HUDEP-2 (cell line): ENCODE results near the gene INMT.

Experiments used
- DNase-seq, 76 experiments: peaks; one replicate each; lab custom pipeline; 2025; ENCODE audit not compliant: unreplicated experiment in 76 of 76; lab: John Stamatoyannopoulos, UW

Gene INMT

DNA sequence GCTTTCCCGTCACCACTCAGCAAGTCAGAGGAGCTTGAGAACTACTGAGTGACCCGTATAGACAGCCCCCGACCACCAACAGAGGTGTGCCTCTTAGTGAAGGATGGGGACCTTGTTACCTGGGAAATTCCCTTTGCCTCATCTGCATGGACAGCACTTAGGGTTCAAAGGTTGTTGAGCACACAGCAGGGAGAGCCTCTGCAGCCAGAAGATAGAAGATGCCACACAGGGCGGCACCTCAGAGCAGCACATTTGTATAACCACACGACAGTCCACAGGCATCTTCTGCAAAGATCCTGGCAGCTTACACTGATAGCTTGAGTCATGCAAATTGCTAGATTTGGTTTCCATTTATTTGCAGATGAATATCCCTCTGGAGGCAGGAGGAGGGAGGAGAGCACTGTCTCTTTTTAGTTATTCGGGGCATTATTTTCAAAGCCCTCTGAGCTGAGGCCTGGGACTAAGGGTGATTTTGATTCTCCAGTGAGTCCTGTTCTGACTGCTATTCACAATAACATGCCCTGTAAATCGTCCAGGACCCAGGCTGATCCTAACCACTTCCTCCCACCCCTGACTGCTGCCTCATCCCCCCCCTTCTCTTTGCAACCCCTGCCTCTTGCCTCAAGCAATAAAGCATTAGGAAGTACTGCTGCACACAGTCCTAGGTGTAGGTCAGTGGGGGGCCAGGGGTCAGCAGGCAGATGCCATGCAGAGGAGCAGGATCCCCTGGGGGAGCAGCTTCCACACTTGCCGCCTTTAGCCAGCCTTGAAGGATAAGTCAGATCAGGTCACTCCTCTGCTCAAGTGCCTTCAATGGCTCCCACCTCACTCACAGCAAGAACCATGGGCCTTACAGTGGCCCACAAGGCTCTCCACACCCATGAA, 24.6 kb upstream of the INMT start:
- peak in 4 of 76 experiments; percentile 4 to 39 (median 19) for DNase-seq

DNA sequence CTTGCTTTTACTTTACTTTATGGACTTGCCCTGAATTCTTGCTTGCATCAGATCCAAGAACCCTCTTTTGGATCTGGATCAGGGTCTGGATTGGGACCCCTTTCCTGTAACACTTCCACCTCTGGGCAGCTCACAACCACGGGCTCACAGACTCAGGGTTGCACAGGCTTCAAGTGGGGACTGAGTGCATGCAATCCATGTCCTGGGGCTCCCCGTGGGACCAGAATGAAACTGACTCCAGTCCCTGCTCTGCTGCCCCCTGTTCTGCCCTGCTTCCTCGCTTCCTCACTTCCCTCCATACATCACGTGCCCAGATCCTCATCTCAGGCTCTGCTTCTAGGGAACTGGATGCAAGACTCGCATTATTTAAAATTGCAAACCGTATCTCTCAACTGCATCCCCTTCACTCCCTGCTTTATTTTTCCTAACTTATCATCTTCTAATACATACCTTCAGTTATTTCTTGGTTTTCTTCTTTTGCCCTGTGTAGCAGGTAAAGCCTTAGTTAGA, 23.3 kb upstream of the INMT start:
- no peak for DNase-seq

DNA sequence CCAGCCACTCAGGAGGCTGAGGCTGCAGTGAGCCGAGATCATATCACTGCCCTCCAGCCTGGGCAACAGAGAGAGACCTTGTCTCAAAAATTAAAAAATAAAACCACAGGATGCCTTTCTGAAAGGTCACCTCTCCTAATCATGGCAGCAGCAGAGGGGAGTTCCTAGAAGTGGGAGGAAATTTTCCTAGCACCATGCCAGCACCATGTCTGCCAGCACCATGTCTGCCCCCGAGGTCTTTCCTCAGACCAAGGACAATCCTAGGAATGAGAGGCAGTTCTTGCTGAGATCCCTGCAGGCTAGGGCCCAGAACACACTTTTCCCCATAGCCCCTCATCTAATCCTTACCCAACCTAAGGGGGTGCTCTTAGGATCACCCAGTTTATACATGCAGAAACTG, 22.3 kb upstream of the INMT start:
- no peak for DNase-seq

DNA sequence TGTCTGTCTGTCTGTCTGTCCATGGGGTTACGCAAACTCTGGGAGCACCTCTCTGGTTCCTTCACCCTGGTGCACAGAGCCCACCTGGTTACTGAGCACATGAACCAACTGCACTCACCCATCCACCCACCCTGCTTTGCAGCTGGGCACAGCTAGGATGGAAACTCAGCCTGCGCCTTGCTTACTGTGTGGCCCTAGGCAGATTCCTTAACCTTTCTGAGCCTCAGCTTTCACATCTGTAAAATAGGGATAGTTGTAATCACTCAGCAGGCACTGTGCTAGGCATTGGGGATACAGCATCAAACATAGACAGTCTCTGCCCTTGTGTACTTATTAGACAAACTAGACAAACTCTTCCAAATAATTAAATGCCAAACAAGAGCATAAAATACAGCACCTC, 21.8 kb upstream of the INMT start:
- no peak for DNase-seq

DNA sequence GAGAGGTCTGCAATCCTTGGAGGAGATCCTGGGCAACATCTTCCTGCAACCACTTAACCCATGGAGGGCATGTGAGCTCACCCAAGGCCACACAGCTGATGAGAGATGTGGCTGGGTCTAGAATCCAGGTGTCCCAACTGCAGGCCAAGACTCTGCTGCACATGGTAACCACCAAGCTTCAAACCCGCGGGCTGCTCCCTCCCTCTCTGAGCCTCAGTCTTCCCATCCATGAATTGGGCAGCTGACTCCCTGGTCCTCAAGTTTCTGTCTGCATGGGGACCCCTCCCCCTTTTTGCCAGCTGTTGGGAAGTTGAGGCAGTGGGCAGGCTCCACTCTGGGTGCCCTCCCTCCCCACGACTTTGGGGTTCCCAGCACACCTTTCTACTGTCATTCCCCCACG, 20.9 kb upstream of the INMT start:
- DNase-seq = no peak

DNA sequence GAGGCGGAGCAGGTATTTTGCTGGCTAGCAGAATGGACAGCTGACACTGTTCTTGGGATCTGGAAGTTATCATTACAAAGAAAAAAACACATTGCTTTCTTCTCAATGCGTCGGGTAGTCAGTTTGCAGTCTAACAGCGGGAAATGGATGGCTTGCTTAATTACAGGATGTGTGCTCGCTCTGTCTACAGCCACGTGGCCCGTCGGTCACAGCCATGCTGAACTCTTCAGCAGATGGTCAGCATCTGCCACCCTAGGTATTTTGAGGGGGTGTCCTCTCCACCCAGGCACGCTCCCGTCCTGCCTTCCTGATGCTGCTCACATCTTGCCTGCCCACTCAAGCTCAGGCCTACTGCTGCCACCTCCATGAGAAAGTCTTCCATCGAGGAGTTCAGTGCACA, 20.4 kb upstream of the INMT start:
- no peak for DNase-seq

DNA sequence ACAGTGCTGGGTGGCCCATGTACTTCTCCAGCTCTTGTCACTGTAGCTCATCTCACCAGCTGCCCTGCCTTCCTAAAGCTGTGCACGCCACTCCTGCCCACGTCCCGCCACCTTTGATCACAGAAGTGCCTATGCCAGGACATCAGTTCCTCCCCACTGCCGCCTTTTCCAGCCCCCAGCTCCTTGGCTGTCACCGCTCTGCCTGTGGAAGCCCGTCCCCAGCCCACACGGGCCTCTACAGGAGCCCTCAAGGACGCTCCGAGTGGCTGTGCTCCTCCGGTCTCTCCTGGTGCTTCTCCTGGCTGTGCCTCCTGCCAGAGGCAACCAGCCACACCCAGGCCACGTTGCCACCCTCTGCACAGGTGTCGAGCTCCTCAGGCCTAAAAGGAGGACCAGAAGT, 19.3 kb upstream of the INMT start:
- no peak for DNase-seq

DNA sequence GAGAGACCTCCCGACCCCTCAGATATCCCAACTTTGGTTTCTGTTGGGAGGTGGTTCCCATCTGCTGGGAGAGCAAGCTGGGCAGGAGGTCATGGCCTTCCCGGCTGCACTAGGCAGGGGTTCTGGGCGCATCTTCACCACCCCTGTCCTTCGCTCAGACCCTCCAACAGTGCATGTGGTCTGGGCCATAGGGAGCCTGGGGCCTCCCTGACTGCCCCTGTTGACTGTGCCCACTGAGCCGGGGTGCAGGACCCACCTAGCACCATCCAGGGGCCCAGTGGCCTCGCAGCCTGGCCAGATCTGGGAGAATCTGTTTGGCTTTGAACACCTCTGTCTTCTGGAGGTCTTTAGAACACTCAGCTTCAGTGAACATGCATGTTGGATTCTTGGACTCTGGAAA, 18.7 kb upstream of the INMT start:
- no peak for DNase-seq

DNA sequence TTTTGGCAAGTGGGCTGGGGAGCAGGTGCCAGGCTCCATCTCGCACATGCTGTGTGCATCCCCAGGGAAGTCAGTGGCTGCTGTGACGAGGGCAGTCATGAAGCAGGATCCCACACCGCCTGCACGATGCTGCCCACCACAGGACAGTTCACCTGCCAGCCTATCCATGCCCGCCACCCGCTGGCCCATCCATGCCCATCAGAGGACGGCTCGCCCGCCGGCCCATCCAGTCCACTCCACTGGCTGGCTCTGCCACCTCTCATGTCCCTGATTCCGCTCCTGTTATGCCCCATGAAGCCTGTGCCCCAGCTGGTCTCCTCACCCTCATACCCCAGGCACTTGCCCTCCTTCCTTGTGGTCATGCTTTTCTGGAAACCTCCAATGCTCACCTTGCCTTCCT, 18.2 kb upstream of the INMT start:
- no peak for DNase-seq

DNA sequence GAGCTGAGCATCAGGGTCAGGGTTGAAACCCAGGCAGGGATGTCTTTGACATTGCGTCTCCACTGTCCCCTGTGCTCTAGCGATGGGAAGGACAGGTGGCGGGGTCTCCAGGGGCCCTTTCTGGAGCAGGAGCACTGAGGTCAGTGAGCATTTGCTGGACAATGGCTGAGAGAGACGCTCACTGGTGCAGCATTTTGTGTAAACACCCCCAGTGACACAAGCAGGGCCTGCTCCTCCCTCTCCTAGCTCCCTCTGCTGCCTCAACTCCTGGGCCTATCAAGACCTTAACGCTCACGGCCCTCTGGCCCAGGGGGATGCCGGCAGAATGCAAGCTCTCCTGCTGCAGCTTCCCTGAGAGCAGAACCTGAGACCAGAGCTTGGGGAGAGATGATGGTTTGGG, 17.4 kb upstream of the INMT start:
- no peak for DNase-seq

DNA sequence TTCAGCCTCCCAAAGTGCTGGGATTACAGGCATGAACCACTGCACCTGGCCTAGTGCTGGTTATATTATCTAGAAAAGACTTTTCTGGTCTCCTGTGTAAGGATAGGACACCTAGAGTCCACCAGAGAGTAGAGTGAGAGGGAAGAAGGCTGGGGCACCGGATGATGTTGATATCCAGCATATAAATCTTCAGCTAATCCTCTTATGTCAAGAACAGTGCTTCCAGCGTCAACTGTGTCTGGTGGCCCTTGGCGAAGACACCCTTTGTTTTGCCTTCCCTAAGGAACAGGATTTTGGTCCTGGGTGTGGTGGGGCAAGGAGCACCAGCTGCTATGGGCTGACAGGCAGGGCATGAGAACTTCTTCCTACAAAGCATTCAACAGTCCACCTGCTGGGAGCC, 16.3 kb upstream of the INMT start:
- DNase-seq = no peak

DNA sequence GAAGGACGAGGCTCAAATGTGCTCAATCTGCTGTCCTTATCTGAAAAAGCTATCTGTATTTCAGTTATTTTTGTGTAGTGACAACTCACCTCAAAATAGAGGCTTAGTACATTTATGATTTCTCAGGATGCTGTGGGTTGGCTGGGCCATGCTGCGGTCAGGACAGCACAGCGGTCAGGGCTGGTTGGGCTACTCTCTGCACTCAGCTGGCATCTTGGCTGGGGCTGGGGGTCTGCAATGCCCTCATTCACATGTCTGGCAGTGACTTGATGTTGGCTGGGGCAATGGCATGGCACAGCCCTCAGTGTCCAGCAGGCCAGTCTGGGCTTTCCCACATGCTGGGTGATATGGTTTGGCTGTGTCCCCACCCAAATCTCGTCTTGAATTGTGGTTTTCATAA, 15.6 kb upstream of the INMT start:
- no peak for DNase-seq

DNA sequence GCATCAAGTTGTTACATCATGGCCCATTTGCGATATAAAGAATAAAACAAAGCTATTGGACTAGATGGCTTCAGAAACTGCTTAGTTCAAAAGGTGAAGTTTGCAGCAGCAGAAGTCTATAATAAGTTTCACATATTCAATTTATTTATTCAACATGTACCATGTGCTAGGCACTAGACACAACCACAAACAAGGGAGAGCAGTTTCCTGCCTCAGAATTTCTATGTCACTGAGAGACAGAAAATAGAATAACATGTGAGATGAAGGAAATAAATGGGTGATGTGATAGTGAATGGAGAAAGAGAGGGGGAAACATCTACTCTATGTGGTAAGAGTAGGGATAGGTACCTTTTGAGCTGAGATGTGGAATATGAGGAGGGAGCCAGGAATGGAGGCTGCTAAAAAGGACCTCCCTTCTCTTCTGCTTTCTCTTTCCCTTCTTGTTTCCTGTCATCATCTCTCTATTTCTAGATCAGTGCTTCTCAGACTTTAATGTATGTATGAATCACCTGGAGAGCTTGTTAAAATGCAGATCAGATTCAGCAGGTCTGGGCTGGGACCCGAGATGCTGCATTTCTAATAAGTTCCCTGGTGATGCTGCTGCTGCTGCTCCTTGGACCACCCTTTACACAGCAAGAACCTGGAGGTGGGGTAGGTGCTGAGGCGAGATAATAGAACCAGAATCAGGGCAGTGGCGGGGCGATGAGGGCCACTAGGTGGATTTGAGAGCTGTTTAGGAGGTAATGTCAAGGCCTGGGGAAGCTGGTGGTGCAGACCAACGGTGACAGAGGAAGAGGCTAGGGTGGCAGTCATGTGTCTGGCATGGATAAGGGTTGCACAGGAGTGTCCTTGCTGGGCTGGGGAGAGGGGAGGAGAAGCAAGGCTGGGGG, 13.7 kb upstream of the INMT start:
- no peak for DNase-seq

DNA sequence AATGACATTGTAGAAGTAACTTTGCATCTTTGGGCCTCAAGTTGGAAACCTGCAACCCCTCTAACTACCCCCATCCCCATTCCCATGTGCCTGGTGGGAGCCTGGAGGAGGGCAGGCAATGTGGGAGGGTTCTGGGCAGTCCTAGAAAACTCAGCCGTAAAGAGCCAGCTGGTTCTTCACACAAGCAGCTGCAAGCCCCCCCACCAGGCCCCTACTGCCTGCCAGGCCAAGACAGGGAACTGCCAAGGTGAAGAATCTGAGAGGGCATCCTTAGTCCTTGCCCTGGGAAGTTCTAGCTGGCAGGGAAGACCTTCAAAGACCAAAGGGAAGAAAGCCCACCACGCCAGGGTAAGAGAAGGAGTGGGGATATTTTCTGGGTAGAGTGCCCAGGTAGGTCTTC, 12.2 kb upstream of the INMT start:
- no peak for DNase-seq

DNA sequence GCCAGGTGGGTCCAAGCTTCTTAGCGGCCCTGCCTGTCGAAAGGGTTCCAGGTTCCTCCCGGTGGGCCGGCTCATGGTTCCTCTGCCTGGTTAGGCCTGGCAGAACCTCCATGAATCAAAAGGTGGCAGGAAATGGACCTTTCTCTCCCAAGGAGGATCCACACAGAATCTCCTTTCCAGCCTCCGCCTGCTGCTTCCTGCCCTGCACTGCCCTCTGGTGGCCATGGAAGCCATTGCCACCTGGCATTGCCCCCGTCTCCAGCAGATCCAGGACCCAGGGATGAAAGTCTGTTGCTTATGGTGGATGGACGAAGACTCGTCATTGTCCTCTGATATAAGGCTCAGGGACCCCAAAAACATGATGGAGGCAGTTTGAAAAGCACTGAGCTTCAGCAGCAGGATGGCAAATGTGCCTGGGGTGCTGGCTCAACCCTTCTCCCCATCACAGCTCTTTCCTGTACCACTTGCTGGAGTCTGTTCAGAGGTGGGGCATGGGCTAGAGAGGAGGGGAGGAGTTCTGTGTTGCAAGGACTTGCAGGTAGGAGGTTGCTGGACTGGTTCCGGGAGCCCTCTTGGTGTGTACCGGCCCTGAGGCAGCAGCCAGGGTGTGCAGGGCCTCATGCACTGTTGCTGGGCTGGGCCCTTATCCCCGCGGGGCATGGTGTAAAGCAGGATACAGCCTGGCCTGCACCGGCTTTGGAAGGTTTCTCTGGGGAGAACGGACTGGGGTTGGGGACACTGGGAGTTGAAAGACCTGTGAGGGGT, 11.3 kb upstream of the INMT start:
- DNase-seq = peak in 63 of 76 experiments; percentile 3 to 75 (median 54)

DNA sequence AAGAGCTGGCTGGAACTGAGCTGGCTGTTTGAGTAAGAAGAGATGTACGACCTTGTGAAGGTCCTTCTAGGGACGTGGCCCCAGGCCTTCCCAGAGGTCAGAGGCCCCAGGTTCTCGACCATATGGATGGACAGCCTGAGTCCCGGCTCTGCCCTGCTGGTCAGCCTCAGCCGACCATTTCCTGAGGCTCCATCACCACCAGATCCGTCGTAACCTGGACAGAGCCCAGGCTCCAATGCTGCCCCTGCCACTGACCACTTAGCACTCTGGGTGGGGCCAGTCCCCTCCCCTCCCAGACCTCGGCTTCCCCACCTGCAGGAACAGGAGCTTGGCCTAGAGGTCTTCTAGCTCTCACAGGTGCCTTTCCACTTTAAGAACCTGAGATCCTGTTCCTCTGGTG, 10.6 kb upstream of the INMT start:
- no peak for DNase-seq

DNA sequence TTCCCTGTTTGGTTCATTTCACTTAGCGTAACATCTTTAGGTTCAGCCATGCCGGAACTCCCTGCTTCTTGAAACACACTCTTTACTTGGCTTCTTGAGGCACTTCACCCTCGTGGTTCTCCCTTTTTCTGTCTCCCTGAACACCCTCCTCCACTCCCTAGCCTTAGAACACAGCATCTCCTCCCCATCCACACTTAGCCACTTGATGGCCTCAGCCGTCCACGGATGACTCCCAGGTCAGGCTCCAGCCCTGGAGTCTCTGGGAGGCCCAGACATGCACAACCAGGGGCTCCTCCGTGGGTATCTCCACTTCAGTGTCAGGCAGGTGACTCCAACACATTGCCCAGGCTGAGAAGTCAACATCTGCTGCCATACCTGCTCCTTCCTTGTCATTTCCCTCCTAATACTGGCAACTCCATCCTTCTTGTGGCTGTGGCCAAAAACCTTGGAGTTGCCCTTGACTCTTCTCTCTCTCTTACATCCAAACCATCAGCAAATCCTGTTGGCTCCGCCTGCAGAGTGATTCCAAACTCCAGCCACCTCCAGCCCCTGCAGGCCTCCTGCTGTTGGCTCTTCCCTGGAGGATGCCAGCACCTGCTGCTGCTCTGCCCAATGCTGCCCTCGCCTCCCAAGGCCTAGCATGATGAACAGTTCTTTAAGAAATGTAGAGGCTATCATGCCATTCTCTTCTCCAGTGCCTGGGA, 8.4 kb upstream of the INMT start:
- peak in 31 of 76 experiments; percentile 3 to 52 (median 23) for DNase-seq

DNA sequence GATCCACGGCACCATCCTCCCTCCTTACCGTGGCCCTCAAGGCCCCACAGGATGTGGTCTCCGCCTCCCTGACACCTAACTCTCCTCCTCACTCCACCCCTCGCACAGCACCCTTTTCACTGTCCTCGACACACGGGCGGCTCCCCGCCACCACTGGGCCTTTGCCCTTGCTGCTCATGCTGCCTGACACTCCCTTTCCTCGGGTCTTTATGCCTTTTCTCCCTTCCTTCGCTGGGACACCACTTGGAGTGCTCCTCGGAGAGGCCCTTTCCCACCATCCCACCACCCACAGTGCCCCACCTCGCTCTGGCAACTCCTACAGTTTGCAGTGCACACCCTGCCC, 7.9 kb upstream of the INMT start:
- DNase-seq = no peak

DNA sequence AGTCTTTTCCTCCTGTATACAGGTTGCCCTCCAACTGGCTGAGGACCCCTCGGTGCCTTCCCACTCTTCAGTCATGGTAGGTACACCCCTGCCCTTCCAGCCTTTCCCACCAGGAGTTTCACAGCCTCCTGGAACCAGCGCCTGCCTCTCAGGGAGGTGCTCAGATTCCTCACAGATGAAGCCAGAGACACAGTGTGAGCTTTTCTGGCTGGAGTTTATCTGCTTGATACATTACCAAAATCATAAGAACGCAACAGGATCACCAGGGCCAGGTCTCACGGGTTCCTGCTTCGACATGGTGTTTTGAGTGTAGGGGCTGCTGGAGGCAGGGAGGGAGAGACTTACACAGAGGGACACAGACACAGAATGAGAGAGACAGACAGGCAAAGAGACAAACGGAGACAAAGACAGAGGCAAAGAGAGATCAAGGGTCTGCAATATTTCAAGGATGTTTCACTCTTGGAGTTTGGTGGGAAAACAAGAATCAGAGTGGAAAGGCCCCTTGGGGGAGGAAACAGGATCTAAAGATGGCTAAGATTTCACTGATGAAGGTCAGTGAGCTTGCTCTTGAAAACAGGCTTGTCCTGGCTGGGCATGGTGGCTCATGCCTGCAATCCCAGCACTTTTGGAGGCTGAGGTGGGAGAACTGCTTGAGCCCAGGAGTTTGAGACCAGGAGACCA, 6.5 kb upstream of the INMT start:
- no peak for DNase-seq

DNA sequence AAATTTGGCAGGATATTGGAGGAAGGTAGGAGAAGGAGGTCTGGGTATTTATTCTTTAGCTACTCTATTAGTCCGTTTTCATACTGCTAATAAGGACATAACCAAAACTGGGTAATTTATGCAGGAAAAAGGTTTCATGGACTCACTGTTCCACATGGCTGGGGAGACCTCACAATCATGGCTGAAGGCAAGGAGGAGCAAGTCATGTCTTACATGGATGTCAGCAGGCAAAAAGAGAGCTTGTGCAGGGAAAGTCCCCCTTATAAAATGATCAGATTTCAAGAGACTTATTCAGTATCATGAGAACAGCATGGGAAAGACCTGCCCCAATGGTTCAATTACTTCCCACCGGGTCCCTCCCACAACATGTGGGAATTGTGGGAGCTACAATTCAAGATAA, 1.9 kb upstream of the INMT start:
- no peak for DNase-seq
